ENCODE results near the gene AK5.

DNA sequence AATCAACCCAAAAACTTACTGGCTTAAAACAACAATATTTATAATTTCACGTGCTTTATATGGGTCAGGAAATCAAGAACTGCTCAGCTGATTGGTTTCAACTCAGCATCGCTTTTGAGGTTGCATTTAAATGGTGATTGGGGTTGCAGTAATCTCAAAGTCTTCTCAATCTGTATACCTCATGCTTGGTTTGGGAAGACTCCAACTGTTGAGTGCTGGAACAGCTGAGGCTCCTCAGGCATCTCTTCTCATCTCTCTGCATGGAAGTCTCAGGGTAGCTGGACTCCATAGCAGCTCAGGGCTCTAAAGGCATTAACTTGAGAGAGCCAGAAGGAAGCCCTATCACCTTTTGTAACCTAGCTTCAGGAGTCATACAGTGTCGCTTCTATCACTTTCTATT lies 35.1 kb downstream of the AK5 start:
- TF ChIP-seq, protein P1, sequence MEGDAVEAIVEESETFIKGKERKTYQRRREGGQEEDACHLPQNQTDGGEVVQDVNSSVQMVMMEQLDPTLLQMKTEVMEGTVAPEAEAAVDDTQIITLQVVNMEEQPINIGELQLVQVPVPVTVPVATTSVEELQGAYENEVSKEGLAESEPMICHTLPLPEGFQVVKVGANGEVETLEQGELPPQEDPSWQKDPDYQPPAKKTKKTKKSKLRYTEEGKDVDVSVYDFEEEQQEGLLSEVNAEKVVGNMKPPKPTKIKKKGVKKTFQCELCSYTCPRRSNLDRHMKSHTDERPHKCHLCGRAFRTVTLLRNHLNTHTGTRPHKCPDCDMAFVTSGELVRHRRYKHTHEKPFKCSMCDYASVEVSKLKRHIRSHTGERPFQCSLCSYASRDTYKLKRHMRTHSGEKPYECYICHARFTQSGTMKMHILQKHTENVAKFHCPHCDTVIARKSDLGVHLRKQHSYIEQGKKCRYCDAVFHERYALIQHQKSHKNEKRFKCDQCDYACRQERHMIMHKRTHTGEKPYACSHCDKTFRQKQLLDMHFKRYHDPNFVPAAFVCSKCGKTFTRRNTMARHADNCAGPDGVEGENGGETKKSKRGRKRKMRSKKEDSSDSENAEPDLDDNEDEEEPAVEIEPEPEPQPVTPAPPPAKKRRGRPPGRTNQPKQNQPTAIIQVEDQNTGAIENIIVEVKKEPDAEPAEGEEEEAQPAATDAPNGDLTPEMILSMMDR (IDR thresholded peaks at IDR 0.05), result no peak
- TF ChIP-seq POLR2A (IDR thresholded peaks at IDR 0.05), result no peak
